GM12878 (cell line): ENCODE measurements around the gene PLXNA2. TPM values are rescaled to one million over a fixed set of nuclear protein-coding genes. Genes with fewer than 3 reads are reported as not detected.

Experiments
- ATAC-seq: fragments of 200-7000 bp; cut with Tn5 transposase; 3 replicates; pipeline ENCODE4 v1.9.1; 2020; ENCODE audit warnings: mild to moderate bottlenecking, moderate library complexity
- BruUV-seq: library from RNA; stranded (reverse); fragments of 400-500 nt; replicated peaks from 2 replicates; lab custom pipeline; 2021; lab: Mats Ljungman, UMichigan
- CTCF ChIA-PET: fragments of 300-600 bp; sonication (Branson Sonifier 250); formaldehyde crosslinking; extraction: SDS; loops from one replicate; lab custom pipeline; 2021; ENCODE audit warnings: inconsistent platforms; lab: Yijun Ruan, JAX
- POLR2A ChIA-PET: fragments of 350-600 bp; formaldehyde crosslinking; extraction: SDS; loops from one replicate; lab custom pipeline; 2021; ENCODE audit warnings: inconsistent platforms; lab: Charles Lee
- RAD21 ChIA-PET: fragments of 300-600 bp; sonication (Branson Sonifier 250); formaldehyde crosslinking; loops from one replicate; lab custom pipeline; 2023; ENCODE audit warnings: antibody characterized with exemption; ENCODE audit not compliant: unreplicated experiment; lab: Charles Lee
- SMC1A ChIA-PET: fragments of 300-600 bp; sonication (Branson Sonifier 250); formaldehyde crosslinking; loops from one replicate; lab custom pipeline; 2023; ENCODE audit not compliant: unreplicated experiment, uncharacterized antibody; lab: Charles Lee
- DNase-seq: peaks from one replicate; pipeline ENCODE4 v3.0.0-alpha.2; 2011; ENCODE audit warnings: low read depth, low spot score
- FAIRE-seq: peaks from 3 replicates; lab custom pipeline; 2011; peaks lifted over from hg19 to GRCh38; lab: Jason Lieb, UNC
- H2AFZ ChIP-seq: 2 replicates; pipeline ENCODE4 v1.6.0; 2011; ENCODE audit warnings: low read depth, low read length, control low read depth; ENCODE audit not compliant: control insufficient read depth
- H3K27ac ChIP-seq: 2 replicates; pipeline ENCODE4 v1.5.1; 2011; ENCODE audit warnings: control low read depth; ENCODE audit not compliant: control insufficient read depth, insufficient read depth
- H3K27me3 ChIP-seq, 2 experiments: replicated peaks in 1 of 2; 2 replicates each; pipeline versions ENCODE4 v1.6.0 to v1.6.1; 2011; ENCODE audit warnings: low read length in 1 of 2; ENCODE audit not compliant: control insufficient read depth in 2 of 2, insufficient read depth in 2 of 2
- H3K36me3 ChIP-seq, 2 experiments: 2 replicates each; pipeline ENCODE4 v1.5.1; 2011; ENCODE audit warnings: low read length in 1 of 2; ENCODE audit not compliant: control insufficient read depth in 2 of 2, insufficient read depth in 2 of 2
- H3K4me1 ChIP-seq: 2 replicates; pipeline ENCODE4 v1.6.1; 2011; ENCODE audit warnings: mild to moderate bottlenecking, low read length, moderate library complexity, mixed read lengths; ENCODE audit not compliant: control insufficient read depth, insufficient read depth
- H3K4me2 ChIP-seq: 2 replicates; pipeline ENCODE4 v1.6.0; 2011; ENCODE audit warnings: control low read depth; ENCODE audit not compliant: control insufficient read depth, insufficient read depth
- H3K4me3 ChIP-seq: fragments of 200-600 bp; sonication (generic); 2 replicates; pipeline ENCODE4 v1.5.1; 2016
- H3K79me2 ChIP-seq: 2 replicates; pipeline ENCODE4 v1.6.0; 2011; ENCODE audit warnings: low read length; ENCODE audit not compliant: control insufficient read depth, insufficient read depth
- H3K9ac ChIP-seq: 2 replicates; pipeline ENCODE4 v1.8.0; 2011; ENCODE audit warnings: low read length, control low read depth, mixed read lengths; ENCODE audit not compliant: control insufficient read depth, insufficient read depth
- H3K9me3 ChIP-seq: replicated peaks from 3 replicates; pipeline ENCODE4 v1.5.1; 2011; ENCODE audit warnings: mild to moderate bottlenecking, low read length; ENCODE audit not compliant: control insufficient read depth, insufficient read depth
- H4K20me1 ChIP-seq: 2 replicates; pipeline ENCODE4 v1.6.0; 2011; ENCODE audit not compliant: control insufficient read depth, insufficient read depth
- BMI1 ChIP-seq: fragments of 450-650 bp; IDR thresholded peaks from 2 replicates; pipeline ENCODE4 v1.6.1; 2016; ENCODE audit warnings: mild to moderate bottlenecking, moderate library complexity, borderline replicate concordance
- CBX3 ChIP-seq: fragments of 200-600 bp; sonication (generic); IDR thresholded peaks from 2 replicates; pipeline ENCODE4 v1.6.1; 2016; ENCODE audit warnings: low read depth, borderline replicate concordance
- IRF4 ChIP-seq: IDR thresholded peaks from 2 replicates; pipeline ENCODE4 v1.6.1; 2011; ENCODE audit warnings: low read depth, low read length
- JUNB ChIP-seq: IDR thresholded peaks from 2 replicates; pipeline ENCODE4 v1.6.1; 2016; ENCODE audit warnings: antibody characterized with exemption, mild to moderate bottlenecking
- JUND ChIP-seq: IDR thresholded peaks from 2 replicates; pipeline ENCODE4 v1.6.1; 2012; ENCODE audit warnings: low read depth, mild to moderate bottlenecking, low read length, improper control_type of control experiment, moderate library complexity
- MTA3 ChIP-seq: IDR thresholded peaks from 2 replicates; pipeline ENCODE4 v1.6.1; 2012; ENCODE audit warnings: low read length, inconsistent platforms, borderline replicate concordance
- NBN ChIP-seq: fragments of 450-650 bp; IDR thresholded peaks from 2 replicates; pipeline ENCODE4 v1.6.1; 2016
- NFYB ChIP-seq: IDR thresholded peaks from 2 replicates; pipeline ENCODE4 v1.6.1; 2011; ENCODE audit warnings: low read depth, mild to moderate bottlenecking, low read length, improper control_type of control experiment, moderate library complexity; ENCODE audit not compliant: insufficient read depth
- NR2F1 ChIP-seq: fragments of 450-650 bp; conservative IDR thresholded peaks from 2 replicates; pipeline ENCODE4 v1.6.1; 2017; ENCODE audit warnings: mild to moderate bottlenecking
- RB1 ChIP-seq: fragments of 450-650 bp; formaldehyde crosslinking; IDR thresholded peaks from 2 replicates; pipeline ENCODE4 v1.6.1; 2017; ENCODE audit warnings: mild to moderate bottlenecking, borderline replicate concordance
- ZNF622 ChIP-seq: fragments of 450-650 bp; IDR thresholded peaks from 2 replicates; pipeline ENCODE4 v1.6.1; 2017; ENCODE audit warnings: mild to moderate bottlenecking, inconsistent platforms
- ZZZ3 ChIP-seq: IDR thresholded peaks from 2 replicates; pipeline ENCODE4 v1.6.1; 2011; ENCODE audit warnings: low read depth; ENCODE audit not compliant: control insufficient read depth, insufficient read length
- WGBS: methylation state at CpG from one replicate; pipeline ENCODE4 v1.1.6; 2016; ENCODE audit warnings: low lambda C conversion rate; ENCODE audit not compliant: insufficient replicate concordance, insufficient coverage; ENCODE audit errors: missing lambda C conversion rate; 5-methylcytosine and 5-hydroxymethylcytosine counted together
- in situ Hi-C: fragments of 300-500 bp; cut with MboI; formaldehyde crosslinking; loops from 9 replicates; pipeline ENCODE4 v1.14.3; 2018; ENCODE audit warnings: mixed read lengths
- intact Hi-C: fragments of 100-400 bp; cut with micrococcal nuclease; formaldehyde crosslinking; loops from one replicate; pipeline ENCODE4 v1.14.2; 2022; ENCODE audit not compliant: unreplicated experiment
- polyA plus RNA-seq, 11 experiments: library from polyadenylated mRNA; depleted of rRNA in 4 of 11; unstranded in 6 of 11; stranded (reverse) in 5 of 11; fragments of >200 nt; fragmentation: Nextera tagmentation in 4 of 11; fragmentation: Illumina TruSeq in 1 of 11; extraction: Ambion mirVana in 4 of 11; extraction: Trizol in 1 of 11; gene quantifications; 1 replicate in 1 of 11; 2 replicates in 10 of 11; pipeline versions ENCODE4 v1.2.1 to v1.2.3, GENCODE V29; 2011 to 2016; ENCODE audit warnings: inconsistent platforms in 2 of 11, missing spikeins in 2 of 11, low read depth in 1 of 11
- total RNA-seq, 4 experiments: library from RNA; depleted of rRNA in 3 of 4; stranded (reverse); fragments of >200 nt in 3 of 4; fragmentation: Illumina TruSeq in 1 of 4; extraction: Trizol in 1 of 4; gene quantifications; 2 replicates each; pipeline versions ENCODE4 v1.2.1 to v1.2.3, GENCODE V29; 2013 to 2021
- TF ChIP-seq, protein P1 (sequence below): fragments of 450-650 bp; formaldehyde crosslinking; IDR thresholded peaks from 2 replicates; pipeline ENCODE4 v1.4.0; 2022; ENCODE audit warnings: mild to moderate bottlenecking, moderate library complexity
- TF ChIP-seq, protein P2 (sequence below): fragments of 450-650 bp; IDR thresholded peaks from 2 replicates; pipeline ENCODE4 v1.6.1; 2017; ENCODE audit warnings: low read depth, mild to moderate bottlenecking, moderate library complexity
- TF ChIP-seq, protein P3 (sequence below): fragments of 450-650 bp; IDR thresholded peaks from 2 replicates; pipeline ENCODE4 v1.6.1; 2016; ENCODE audit warnings: mild to moderate bottlenecking

Gene PLXNA2
- total and polyA plus RNA-seq, 10 of the 15 experiments (the other 5 are each of a cell fraction or from before 2014, with no cell fraction given) = under 0.01 to 0.08 (median 0.07) TPM; not detected in 4

DNA sequence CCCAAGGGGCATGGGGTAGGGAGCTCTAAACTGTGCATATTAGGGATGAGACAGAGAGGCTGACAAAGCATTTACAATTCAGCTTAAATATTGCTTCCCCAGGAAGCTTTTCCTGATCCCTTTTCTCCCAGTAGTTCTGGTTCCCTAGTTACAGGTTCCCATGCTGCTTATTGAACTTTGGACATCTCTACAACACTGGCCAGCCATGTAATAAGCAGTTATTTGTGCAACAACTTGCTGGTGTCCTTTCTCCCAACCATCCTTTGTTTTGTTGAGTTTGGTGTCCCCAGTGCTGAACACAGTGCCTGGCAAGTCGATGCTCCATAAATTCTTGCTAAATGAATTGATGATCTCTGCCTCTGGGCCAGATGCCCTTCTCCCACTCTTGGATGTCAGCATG, 80.6 kb downstream of the PLXNA2 start:
- SMC1A ChIA-PET = interaction anchor here (0.7 to 1.8 kb wide), 2 partner anchors 16 to 25 kb away, joined by 3 to 5 read pairs; no protein-coding TSS in a partner anchor
- 82% methylated on average over 1 of the region's 1 CpG for WGBS

More for the DNA sequence above, 80.6 kb downstream of the PLXNA2 start:
- ChIA-PET CTCF (interaction anchor here (0.7 kb wide), 1 partner anchor 30 kb away, joined by 3 read pairs; no protein-coding TSS in a partner anchor), RAD21 (no interaction called here), POLR2A (interaction anchor here (0.6 kb wide), 1 partner anchor 70 kb away, joined by 3 read pairs; no protein-coding TSS in a partner anchor)
- H3K4me2 ChIP-seq = no peak overlapping the region
- in situ Hi-C loops = no loop called here
- no peak overlapping the region for H3K9ac ChIP-seq
- TF ChIP-seq, protein P1, sequence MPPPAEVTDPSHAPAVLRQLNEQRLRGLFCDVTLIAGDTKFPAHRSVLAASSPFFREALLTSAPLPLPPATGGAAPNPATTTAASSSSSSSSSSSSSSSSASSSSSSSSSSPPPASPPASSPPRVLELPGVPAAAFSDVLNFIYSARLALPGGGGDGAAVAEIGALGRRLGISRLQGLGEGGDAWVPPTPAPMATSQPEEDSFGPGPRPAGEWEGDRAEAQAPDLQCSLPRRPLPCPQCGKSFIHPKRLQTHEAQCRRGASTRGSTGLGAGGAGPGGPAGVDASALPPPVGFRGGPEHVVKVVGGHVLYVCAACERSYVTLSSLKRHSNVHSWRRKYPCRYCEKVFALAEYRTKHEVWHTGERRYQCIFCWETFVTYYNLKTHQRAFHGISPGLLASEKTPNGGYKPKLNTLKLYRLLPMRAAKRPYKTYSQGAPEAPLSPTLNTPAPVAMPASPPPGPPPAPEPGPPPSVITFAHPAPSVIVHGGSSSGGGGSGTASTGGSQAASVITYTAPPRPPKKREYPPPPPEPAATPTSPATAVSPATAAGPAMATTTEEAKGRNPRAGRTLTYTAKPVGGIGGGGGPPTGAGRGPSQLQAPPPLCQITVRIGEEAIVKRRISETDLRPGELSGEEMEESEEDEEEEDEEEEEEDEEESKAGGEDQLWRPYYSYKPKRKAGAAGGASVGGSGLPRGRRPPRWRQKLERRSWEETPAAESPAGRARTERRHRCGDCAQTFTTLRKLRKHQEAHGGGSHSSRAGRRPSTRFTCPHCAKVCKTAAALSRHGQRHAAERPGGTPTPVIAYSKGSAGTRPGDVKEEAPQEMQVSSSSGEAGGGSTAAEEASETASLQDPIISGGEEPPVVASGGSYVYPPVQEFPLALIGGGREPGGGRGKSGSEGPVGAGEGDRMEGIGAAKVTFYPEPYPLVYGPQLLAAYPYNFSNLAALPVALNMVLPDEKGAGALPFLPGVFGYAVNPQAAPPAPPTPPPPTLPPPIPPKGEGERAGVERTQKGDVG (CRISPR knock-in tag) = no peak
- no peak for TF ChIP-seq JUND
- no peak for TF ChIP-seq NFYB
- TF ChIP-seq NBN = no peak
- TF ChIP-seq IRF4 = no peak
- TF ChIP-seq RB1 = no peak
- no peak for TF ChIP-seq ZNF622
- no peak for TF ChIP-seq MTA3
- no peak for TF ChIP-seq CBX3
- TF ChIP-seq, protein P2, sequence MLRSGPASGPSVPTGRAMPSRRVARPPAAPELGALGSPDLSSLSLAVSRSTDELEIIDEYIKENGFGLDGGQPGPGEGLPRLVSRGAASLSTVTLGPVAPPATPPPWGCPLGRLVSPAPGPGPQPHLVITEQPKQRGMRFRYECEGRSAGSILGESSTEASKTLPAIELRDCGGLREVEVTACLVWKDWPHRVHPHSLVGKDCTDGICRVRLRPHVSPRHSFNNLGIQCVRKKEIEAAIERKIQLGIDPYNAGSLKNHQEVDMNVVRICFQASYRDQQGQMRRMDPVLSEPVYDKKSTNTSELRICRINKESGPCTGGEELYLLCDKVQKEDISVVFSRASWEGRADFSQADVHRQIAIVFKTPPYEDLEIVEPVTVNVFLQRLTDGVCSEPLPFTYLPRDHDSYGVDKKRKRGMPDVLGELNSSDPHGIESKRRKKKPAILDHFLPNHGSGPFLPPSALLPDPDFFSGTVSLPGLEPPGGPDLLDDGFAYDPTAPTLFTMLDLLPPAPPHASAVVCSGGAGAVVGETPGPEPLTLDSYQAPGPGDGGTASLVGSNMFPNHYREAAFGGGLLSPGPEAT = no peak
- no peak for TF ChIP-seq NR2F1
- TF ChIP-seq, protein P3, sequence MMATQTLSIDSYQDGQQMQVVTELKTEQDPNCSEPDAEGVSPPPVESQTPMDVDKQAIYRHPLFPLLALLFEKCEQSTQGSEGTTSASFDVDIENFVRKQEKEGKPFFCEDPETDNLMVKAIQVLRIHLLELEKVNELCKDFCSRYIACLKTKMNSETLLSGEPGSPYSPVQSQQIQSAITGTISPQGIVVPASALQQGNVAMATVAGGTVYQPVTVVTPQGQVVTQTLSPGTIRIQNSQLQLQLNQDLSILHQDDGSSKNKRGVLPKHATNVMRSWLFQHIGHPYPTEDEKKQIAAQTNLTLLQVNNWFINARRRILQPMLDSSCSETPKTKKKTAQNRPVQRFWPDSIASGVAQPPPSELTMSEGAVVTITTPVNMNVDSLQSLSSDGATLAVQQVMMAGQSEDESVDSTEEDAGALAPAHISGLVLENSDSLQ = no peak
- no peak for TF ChIP-seq ZZZ3
- no peak for TF ChIP-seq BMI1
- TF ChIP-seq JUNB = no peak
- H3K9me3 ChIP-seq = no peaks in the 10 kb centered on the region
- no peaks in the 10 kb centered on the region; a peak in 2 of 4 replicates for H3K27me3 ChIP-seq
- no peak overlapping the region for H3K27ac ChIP-seq
- no peaks in the 10 kb centered on the region for H3K79me2 ChIP-seq
- BruUV-seq = no TSS peak
- no peaks in the 10 kb centered on the region for H3K36me3 ChIP-seq
- DNase-seq = no peak
- no peak for ATAC-seq
- no peak overlapping the region for H3K4me3 ChIP-seq
- FAIRE-seq = no peak
- intact Hi-C loops = no loop called here
- H3K4me1 ChIP-seq = 0 out of 2 replicates have a peak, but pooled peaks cover 3% of the 10 kb centered on the region
- no peak overlapping the region for H2AFZ ChIP-seq
- H4K20me1 ChIP-seq = no peaks in the 10 kb centered on the region
